Vagina (tissue), 2 donors: ENCODE measurements around the gene ZNF488.

Experiments
- CTCF ChIP-seq, 3 experiments: fragments of 450-650 bp in 2 of 3; fragments of 200-600 bp in 1 of 3; sonication (generic) in 1 of 3; IDR thresholded peaks; one replicate each; pipeline ENCODE4 v1.5.1; 2017 to 2019; ENCODE audit warnings: antibody characterized with exemption in 3 of 3, mild to moderate bottlenecking in 2 of 3, moderate library complexity in 2 of 3
- POLR2A ChIP-seq, 2 donors: fragments of 450-650 bp; IDR thresholded peaks; one replicate each; pipeline ENCODE4 v1.6.1; 2017; ENCODE audit warnings: antibody characterized with exemption in 2 of 2, mild to moderate bottlenecking in 2 of 2, moderate library complexity in 2 of 2
- POLR2AphosphoS5 ChIP-seq, 2 donors: sonication (generic); formaldehyde crosslinking; IDR thresholded peaks; one replicate each; pipeline ENCODE4 v1.9.0; 2017; ENCODE audit warnings: antibody characterized with exemption in 2 of 2, mild to moderate bottlenecking in 2 of 2, low read depth in 1 of 2; ENCODE audit not compliant: insufficient read depth in 1 of 2

GRCh38 chr10:47319784-47320183, 64.3 kb downstream of the ZNF488 start:
- TF ChIP-seq CTCF (IDR thresholded peaks at IDR 0.05) (no peak), POLR2A (IDR thresholded peaks at IDR 0.05) (no peak), POLR2AphosphoS5 (IDR thresholded peaks at IDR 0.05; ENCODE audit: insufficient read depth in 1 of 2, low read depth in 1 of 2) (no peak)
